ENCODE data around the gene PARD3.

DNA sequence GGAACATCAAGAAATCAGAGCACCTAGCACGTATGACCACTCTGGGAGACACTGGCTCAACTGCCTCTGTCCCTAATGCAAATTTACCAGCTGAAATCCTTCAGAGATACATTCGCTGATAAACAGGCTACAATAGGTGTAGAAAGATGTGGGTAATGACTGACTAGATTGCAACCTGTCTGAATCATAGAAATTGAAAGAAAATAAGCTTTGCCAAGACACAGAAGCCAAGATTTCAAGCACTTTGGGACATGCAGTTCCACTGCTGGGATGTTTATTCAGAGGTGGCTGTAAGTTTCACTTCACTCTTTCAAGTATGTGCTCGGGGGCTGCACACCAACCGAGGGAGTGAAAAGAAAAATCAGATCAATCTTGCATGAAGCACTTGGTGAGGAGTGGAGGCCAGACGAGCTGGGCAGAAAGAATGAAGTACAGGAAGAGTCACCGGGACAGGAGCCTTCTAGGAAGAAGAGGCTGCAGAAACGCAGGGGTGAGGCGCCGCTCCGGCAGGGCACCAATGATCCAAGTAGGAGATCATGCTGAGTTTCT, 276.7 kb downstream of the PARD3 start:
- TF ChIP-seq, protein P1, sequence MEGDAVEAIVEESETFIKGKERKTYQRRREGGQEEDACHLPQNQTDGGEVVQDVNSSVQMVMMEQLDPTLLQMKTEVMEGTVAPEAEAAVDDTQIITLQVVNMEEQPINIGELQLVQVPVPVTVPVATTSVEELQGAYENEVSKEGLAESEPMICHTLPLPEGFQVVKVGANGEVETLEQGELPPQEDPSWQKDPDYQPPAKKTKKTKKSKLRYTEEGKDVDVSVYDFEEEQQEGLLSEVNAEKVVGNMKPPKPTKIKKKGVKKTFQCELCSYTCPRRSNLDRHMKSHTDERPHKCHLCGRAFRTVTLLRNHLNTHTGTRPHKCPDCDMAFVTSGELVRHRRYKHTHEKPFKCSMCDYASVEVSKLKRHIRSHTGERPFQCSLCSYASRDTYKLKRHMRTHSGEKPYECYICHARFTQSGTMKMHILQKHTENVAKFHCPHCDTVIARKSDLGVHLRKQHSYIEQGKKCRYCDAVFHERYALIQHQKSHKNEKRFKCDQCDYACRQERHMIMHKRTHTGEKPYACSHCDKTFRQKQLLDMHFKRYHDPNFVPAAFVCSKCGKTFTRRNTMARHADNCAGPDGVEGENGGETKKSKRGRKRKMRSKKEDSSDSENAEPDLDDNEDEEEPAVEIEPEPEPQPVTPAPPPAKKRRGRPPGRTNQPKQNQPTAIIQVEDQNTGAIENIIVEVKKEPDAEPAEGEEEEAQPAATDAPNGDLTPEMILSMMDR (IDR thresholded peaks at IDR 0.05; ENCODE audit: poor library complexity, severe bottlenecking) = no peak
- no peak for TF ChIP-seq EZH2 (IDR thresholded peaks at IDR 0.05; ENCODE audit: borderline replicate concordance, insufficient read depth, low read length, poor library complexity, severe bottlenecking)
- no peak for TF ChIP-seq POLR2AphosphoS5 (IDR thresholded peaks at IDR 0.05)
- TF ChIP-seq SMC3 (conservative IDR thresholded peaks at IDR 0.05; ENCODE audit: poor library complexity) = no peak
- no peak for TF ChIP-seq RAD21 (conservative IDR thresholded peaks at IDR 0.05)
